ENCODE data around the gene LONRF2.

Gene LONRF2

GRCh38 chr2:100274566-100275199, 47.6 kb downstream of the LONRF2 start:
- no peak overlapping the region for H3K27ac Mint-ChIP-seq
- H3K9me3 Mint-ChIP-seq: no peaks in the 10 kb centered on the region
- H3K36me3 Mint-ChIP-seq (ENCODE audit: low read depth): no peaks in the 10 kb centered on the region
- H3K27me3 Mint-ChIP-seq (ENCODE audit: low read depth): peaks cover 4% of the 10 kb centered on the region
- H3K4me1 Mint-ChIP-seq (ENCODE audit: low read depth): peaks cover 6% of the 10 kb centered on the region
- H3K4me3 Mint-ChIP-seq: no peak overlapping the region

GRCh38 chr2:100274076-100274475, 48.2 kb downstream of the LONRF2 start:
- Mint-ChIP-seq H3K27ac (no peak overlapping the region), H3K4me1 (ENCODE audit: low read depth) (peaks cover 3% of the 10 kb centered on the region), H3K9me3 (no peaks in the 10 kb centered on the region), H3K27me3 (ENCODE audit: low read depth) (peaks cover 3% of the 10 kb centered on the region), H3K4me3 (no peak overlapping the region), H3K36me3 (ENCODE audit: low read depth) (no peaks in the 10 kb centered on the region)

- H3K4me3 Mint-ChIP-seq: no peak overlapping the region
- no peaks in the 10 kb centered on the region for H3K9me3 Mint-ChIP-seq
- no peaks in the 10 kb centered on the region for H3K27me3 Mint-ChIP-seq (ENCODE audit: low read depth)
- H3K27ac Mint-ChIP-seq: no peak overlapping the region
- no peaks in the 10 kb centered on the region for H3K36me3 Mint-ChIP-seq (ENCODE audit: low read depth)
- H3K4me1 Mint-ChIP-seq (ENCODE audit: low read depth): no peaks in the 10 kb centered on the region
Measured at GRCh38 chr2:100273387-100273786, 48.9 kb downstream of the LONRF2 start.

- no peaks in the 10 kb centered on the region for H3K27me3 Mint-ChIP-seq (ENCODE audit: low read depth)
- no peak overlapping the region for H3K4me3 Mint-ChIP-seq
- no peaks in the 10 kb centered on the region for H3K4me1 Mint-ChIP-seq (ENCODE audit: low read depth)
- no peak overlapping the region for H3K27ac Mint-ChIP-seq
- H3K9me3 Mint-ChIP-seq: no peaks in the 10 kb centered on the region
- H3K36me3 Mint-ChIP-seq (ENCODE audit: low read depth): no peaks in the 10 kb centered on the region
Measured at GRCh38 chr2:100272841-100273329, 49.4 kb downstream of the LONRF2 start.

- Mint-ChIP-seq H3K4me3 (no peak overlapping the region), H3K36me3 (ENCODE audit: low read depth) (no peaks in the 10 kb centered on the region), H3K9me3 (no peaks in the 10 kb centered on the region), H3K4me1 (ENCODE audit: low read depth) (no peaks in the 10 kb centered on the region), H3K27ac (no peak overlapping the region), H3K27me3 (ENCODE audit: low read depth) (no peaks in the 10 kb centered on the region)
Measured at GRCh38 chr2:100271210-100271609, 51.1 kb downstream of the LONRF2 start.

- no peaks in the 10 kb centered on the region for H3K27me3 Mint-ChIP-seq (ENCODE audit: low read depth)
- H3K4me3 Mint-ChIP-seq: no peak overlapping the region
- no peaks in the 10 kb centered on the region for H3K4me1 Mint-ChIP-seq (ENCODE audit: low read depth)
- H3K9me3 Mint-ChIP-seq: no peaks in the 10 kb centered on the region
- H3K27ac Mint-ChIP-seq: peak overlapping the region; percentile 56
- no peaks in the 10 kb centered on the region for H3K36me3 Mint-ChIP-seq (ENCODE audit: low read depth)
Measured at GRCh38 chr2:100270381-100271146, 51.7 kb downstream of the LONRF2 start.

GRCh38 chr2:100269889-100270288, 52.4 kb downstream of the LONRF2 start:
- H3K9me3 Mint-ChIP-seq: no peaks in the 10 kb centered on the region
- no peaks in the 10 kb centered on the region for H3K27me3 Mint-ChIP-seq (ENCODE audit: low read depth)
- no peak overlapping the region for H3K4me3 Mint-ChIP-seq
- no peaks in the 10 kb centered on the region for H3K36me3 Mint-ChIP-seq (ENCODE audit: low read depth)
- H3K4me1 Mint-ChIP-seq (ENCODE audit: low read depth): no peaks in the 10 kb centered on the region
- H3K27ac Mint-ChIP-seq: no peak overlapping the region

- Mint-ChIP-seq H3K36me3 (ENCODE audit: low read depth) (no peaks in the 10 kb centered on the region), H3K4me1 (ENCODE audit: low read depth) (no peaks in the 10 kb centered on the region), H3K27ac (no peak overlapping the region), H3K27me3 (ENCODE audit: low read depth) (no peaks in the 10 kb centered on the region), H3K9me3 (no peaks in the 10 kb centered on the region), H3K4me3 (no peak overlapping the region)
Measured at GRCh38 chr2:100268986-100269385, 53.3 kb downstream of the LONRF2 start.

- Mint-ChIP-seq H3K27me3 (ENCODE audit: low read depth) (no peaks in the 10 kb centered on the region), H3K9me3 (no peaks in the 10 kb centered on the region), H3K27ac (no peak overlapping the region), H3K4me3 (no peak overlapping the region), H3K4me1 (ENCODE audit: low read depth) (no peaks in the 10 kb centered on the region), H3K36me3 (ENCODE audit: low read depth) (no peaks in the 10 kb centered on the region)
Measured at GRCh38 chr2:100267751-100268150, 54.5 kb downstream of the LONRF2 start.

GRCh38 chr2:100266126-100266525, 56.2 kb downstream of the LONRF2 start:
- Mint-ChIP-seq H3K9me3 (no peaks in the 10 kb centered on the region), H3K4me1 (ENCODE audit: low read depth) (no peaks in the 10 kb centered on the region), H3K27me3 (ENCODE audit: low read depth) (no peaks in the 10 kb centered on the region), H3K36me3 (ENCODE audit: low read depth) (no peaks in the 10 kb centered on the region), H3K27ac (no peak overlapping the region), H3K4me3 (no peak overlapping the region)

GRCh38 chr2:100265226-100265625, 57.1 kb downstream of the LONRF2 start:
- no peak overlapping the region for H3K27ac Mint-ChIP-seq
- H3K9me3 Mint-ChIP-seq: no peaks in the 10 kb centered on the region
- H3K4me3 Mint-ChIP-seq: no peak overlapping the region
- no peaks in the 10 kb centered on the region for H3K27me3 Mint-ChIP-seq (ENCODE audit: low read depth)
- H3K4me1 Mint-ChIP-seq (ENCODE audit: low read depth): no peaks in the 10 kb centered on the region
- no peaks in the 10 kb centered on the region for H3K36me3 Mint-ChIP-seq (ENCODE audit: low read depth)

GRCh38 chr2:100264651-100265050, 57.6 kb downstream of the LONRF2 start:
- Mint-ChIP-seq H3K4me1 (ENCODE audit: low read depth) (no peaks in the 10 kb centered on the region), H3K9me3 (no peaks in the 10 kb centered on the region), H3K27ac (no peak overlapping the region), H3K4me3 (no peak overlapping the region), H3K27me3 (ENCODE audit: low read depth) (no peaks in the 10 kb centered on the region), H3K36me3 (ENCODE audit: low read depth) (no peaks in the 10 kb centered on the region)

- no peak overlapping the region for H3K27ac Mint-ChIP-seq
- no peaks in the 10 kb centered on the region for H3K27me3 Mint-ChIP-seq (ENCODE audit: low read depth)
- H3K4me1 Mint-ChIP-seq (ENCODE audit: low read depth): no peaks in the 10 kb centered on the region
- no peak overlapping the region for H3K4me3 Mint-ChIP-seq
- no peaks in the 10 kb centered on the region for H3K36me3 Mint-ChIP-seq (ENCODE audit: low read depth)
- H3K9me3 Mint-ChIP-seq: no peaks in the 10 kb centered on the region
Measured at GRCh38 chr2:100264121-100264520, 58.2 kb downstream of the LONRF2 start.

- H3K4me3 Mint-ChIP-seq: no peak overlapping the region
- no peaks in the 10 kb centered on the region for H3K4me1 Mint-ChIP-seq (ENCODE audit: low read depth)
- no peaks in the 10 kb centered on the region for H3K9me3 Mint-ChIP-seq
- H3K27me3 Mint-ChIP-seq (ENCODE audit: low read depth): no peaks in the 10 kb centered on the region
- H3K27ac Mint-ChIP-seq: no peak overlapping the region
- no peaks in the 10 kb centered on the region for H3K36me3 Mint-ChIP-seq (ENCODE audit: low read depth)
Measured at GRCh38 chr2:100262555-100263320, 59.6 kb downstream of the LONRF2 start.

- Mint-ChIP-seq H3K4me3 (no peak overlapping the region), H3K27ac (no peak overlapping the region), H3K4me1 (ENCODE audit: low read depth) (no peaks in the 10 kb centered on the region), H3K27me3 (ENCODE audit: low read depth) (no peaks in the 10 kb centered on the region), H3K36me3 (ENCODE audit: low read depth) (no peaks in the 10 kb centered on the region), H3K9me3 (no peaks in the 10 kb centered on the region)
Measured at GRCh38 chr2:100262046-100262445, 60.3 kb downstream of the LONRF2 start.

Data from T-helper 1 cell treated with Interleukin-12 subunit alpha and Interleukin-12 subunit beta and Interleukin-4 antibody, amounts not matched to agents 30 μg/mL and 1 μg/mL, for 36 hours (primary cell).